Panc1 (cell line): ENCODE measurements around the gene MCM7. TPM values are rescaled to one million over a fixed set of nuclear protein-coding genes. Genes with fewer than 3 reads are reported as not detected.

ENCODE experiments used
- ATAC-seq: fragments of 200-7000 bp; cut with Tn5 transposase; 2 replicates; pipeline ENCODE4 v1.9.1; 2020; ENCODE audit warnings: mild to moderate bottlenecking, moderate library complexity
- BruUV-seq: library from RNA; stranded (reverse); fragments of 400-500 nt; replicated peaks from 2 replicates; lab custom pipeline; 2021; lab: Mats Ljungman, UMichigan
- CTCF ChIA-PET: fragments of 300-600 bp; sonication (Branson Sonifier 250); formaldehyde crosslinking; loops from one replicate; lab custom pipeline; 2022; ENCODE audit warnings: antibody characterized with exemption; lab: Charles Lee
- POLR2A ChIA-PET: fragments of 300-600 bp; sonication (Branson Sonifier 250); formaldehyde crosslinking; loops from one replicate; lab custom pipeline; 2022; ENCODE audit warnings: antibody characterized with exemption; lab: Charles Lee
- DNase-seq: peaks from one replicate; pipeline ENCODE4 v3.0.0-alpha.2; 2010; ENCODE audit warnings: low read depth, low spot score
- H3K27ac ChIP-seq: 2 replicates; pipeline ENCODE4 v1.5.1; 2011; ENCODE audit warnings: mild to moderate bottlenecking, low read length, inconsistent platforms
- H3K27me3 ChIP-seq: fragments of 200-500 bp; sonication (Bioruptor generic); 2 replicates; pipeline ENCODE4 v1.6.0; 2014; ENCODE audit warnings: low read length, inconsistent platforms; ENCODE audit not compliant: control insufficient read depth, insufficient read depth
- H3K36me3 ChIP-seq: fragments of 200-500 bp; sonication (Bioruptor generic); 2 replicates; pipeline ENCODE4 v1.5.1; 2014; ENCODE audit warnings: inconsistent platforms, mild to moderate bottlenecking, low read length, moderate library complexity; ENCODE audit not compliant: control insufficient read depth, insufficient read depth
- H3K4me1 ChIP-seq: 2 replicates; pipeline ENCODE4 v1.5.1; 2011; ENCODE audit warnings: inconsistent platforms, mild to moderate bottlenecking, low read length, moderate library complexity; ENCODE audit not compliant: control insufficient read depth, insufficient read depth
- H3K4me3 ChIP-seq, 2 experiments: 2 replicates each; pipeline ENCODE4 v1.5.1; 2011 to 2012; ENCODE audit warnings: low read depth in 2 of 2, low read length in 2 of 2, mild to moderate bottlenecking in 2 of 2, inconsistent platforms in 1 of 2, moderate library complexity in 1 of 2
- H3K9me3 ChIP-seq: fragments of 200-500 bp; sonication (Bioruptor generic); 2 replicates; pipeline ENCODE4 v1.5.1; 2014; ENCODE audit warnings: low read depth, mild to moderate bottlenecking, inconsistent platforms, low read length, moderate library complexity; ENCODE audit not compliant: control insufficient read depth, insufficient read depth
- POLR2AphosphoS5 ChIP-seq: IDR thresholded peaks from 2 replicates; pipeline ENCODE4 v1.6.1; 2012; ENCODE audit warnings: mild to moderate bottlenecking, low read depth, low read length, moderate library complexity
- SIN3A ChIP-seq: IDR thresholded peaks from 2 replicates; pipeline ENCODE4 v1.6.1; 2012; ENCODE audit warnings: low read depth, mild to moderate bottlenecking, low read length, moderate library complexity, borderline replicate concordance; ENCODE audit not compliant: insufficient read depth
- TCF7L2 ChIP-seq: IDR thresholded peaks from 2 replicates; pipeline ENCODE4 v1.6.1; 2011; ENCODE audit warnings: mild to moderate bottlenecking, low read depth, low read length, inconsistent platforms
- in situ Hi-C: cut with HindIII; loops from 2 replicates; pipeline ENCODE4 v1.10.0; 2016; ENCODE audit warnings: low sequenced_read_pairs, low pct_unique_long_range_greater_than_20kb
- intact Hi-C: fragments of 100-400 bp; cut with micrococcal nuclease; formaldehyde crosslinking; loops from one replicate; pipeline ENCODE4 v1.10.0; 2022; ENCODE audit not compliant: unreplicated experiment
- total RNA-seq: library from RNA; stranded (reverse); gene quantifications from one replicate; pipeline ENCODE4 v1.2.1, GENCODE V29; 2021; ENCODE audit not compliant: unreplicated experiment
- TF ChIP-seq, protein P1 (sequence below): fragments of 450-650 bp; IDR thresholded peaks from 2 replicates; pipeline ENCODE4 v1.5.1; 2017; ENCODE audit warnings: mild to moderate bottlenecking
- TF ChIP-seq, protein P2 (sequence below), 2 experiments: IDR thresholded peaks; 2 replicates each; pipeline ENCODE4 v1.6.1; 2011 to 2012; ENCODE audit warnings: low read depth in 2 of 2, control low read depth in 1 of 2, low read length in 1 of 2, mild to moderate bottlenecking in 1 of 2, moderate library complexity in 1 of 2; ENCODE audit not compliant: insufficient read depth in 1 of 2

The MCM7 gene
- total RNA-seq, 1 experiment from 2014 or later = 258 TPM

GRCh38 chr7:100080907-100081534, 20.2 kb downstream of the MCM7 start:
- H3K36me3 ChIP-seq = peaks cover 12% of the 10 kb centered on the region
- H3K27ac ChIP-seq = peak overlapping the region; percentile 91
- intact Hi-C loops = loop anchor here (10.0 kb wide), 1 partner anchor 86 kb away; no protein-coding TSS in a partner anchor
- peaks cover 9% of the 10 kb centered on the region for H3K4me1 ChIP-seq
- peaks cover 10% of the 10 kb centered on the region; the same call in 1 of the 2 replicates for H3K9me3 ChIP-seq
- CTCF ChIA-PET = no interaction called here
- ATAC-seq (peak; percentile 6), DNase-seq (no peak)
- peak overlapping the region; percentile 76 to 99 for H3K4me3 ChIP-seq
- in situ Hi-C loops = no loop called here
- TF ChIP-seq TCF7L2 (no peak), POLR2AphosphoS5 (no peak)
- TF ChIP-seq, protein P1, sequence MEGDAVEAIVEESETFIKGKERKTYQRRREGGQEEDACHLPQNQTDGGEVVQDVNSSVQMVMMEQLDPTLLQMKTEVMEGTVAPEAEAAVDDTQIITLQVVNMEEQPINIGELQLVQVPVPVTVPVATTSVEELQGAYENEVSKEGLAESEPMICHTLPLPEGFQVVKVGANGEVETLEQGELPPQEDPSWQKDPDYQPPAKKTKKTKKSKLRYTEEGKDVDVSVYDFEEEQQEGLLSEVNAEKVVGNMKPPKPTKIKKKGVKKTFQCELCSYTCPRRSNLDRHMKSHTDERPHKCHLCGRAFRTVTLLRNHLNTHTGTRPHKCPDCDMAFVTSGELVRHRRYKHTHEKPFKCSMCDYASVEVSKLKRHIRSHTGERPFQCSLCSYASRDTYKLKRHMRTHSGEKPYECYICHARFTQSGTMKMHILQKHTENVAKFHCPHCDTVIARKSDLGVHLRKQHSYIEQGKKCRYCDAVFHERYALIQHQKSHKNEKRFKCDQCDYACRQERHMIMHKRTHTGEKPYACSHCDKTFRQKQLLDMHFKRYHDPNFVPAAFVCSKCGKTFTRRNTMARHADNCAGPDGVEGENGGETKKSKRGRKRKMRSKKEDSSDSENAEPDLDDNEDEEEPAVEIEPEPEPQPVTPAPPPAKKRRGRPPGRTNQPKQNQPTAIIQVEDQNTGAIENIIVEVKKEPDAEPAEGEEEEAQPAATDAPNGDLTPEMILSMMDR = no peak
- no peaks in the 10 kb centered on the region for H3K27me3 ChIP-seq
- POLR2A ChIA-PET = interaction anchor here (0.7 kb wide), 1 partner anchor 11 kb away, joined by 5 read pairs; no protein-coding TSS in a partner anchor
- BruUV-seq = TSS peak; percentile 83

DNA sequence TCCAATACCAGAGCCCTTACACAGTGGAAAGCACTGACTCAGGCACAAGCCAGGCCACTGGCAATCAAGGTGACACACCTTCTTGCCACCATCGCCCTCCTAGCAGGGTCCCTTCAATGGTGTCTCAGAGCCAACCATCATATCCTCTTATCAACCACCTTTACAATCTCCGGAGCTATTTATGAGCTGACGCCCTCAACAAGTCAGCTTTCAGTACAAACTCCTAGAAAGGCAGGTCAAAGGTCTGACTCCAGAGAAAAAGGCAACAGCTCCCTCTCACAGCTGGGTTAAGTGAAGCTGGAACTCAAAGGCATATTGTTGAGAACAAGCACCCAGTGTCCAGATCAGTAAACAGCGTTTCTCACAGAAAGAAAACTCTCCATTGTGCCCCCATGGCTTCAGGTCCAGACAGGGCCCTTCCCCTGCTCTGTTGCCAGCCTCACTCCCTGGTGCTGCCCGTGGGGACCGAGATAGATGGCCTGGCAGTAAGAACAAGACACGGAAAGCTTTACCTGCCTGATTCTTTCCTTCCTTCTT, 22.1 kb downstream of the MCM7 start:
- in situ Hi-C loops = no loop called here
- Histone ChIP-seq H3K4me1 (peaks cover 6% of the 10 kb centered on the region), H3K36me3 (peaks cover 12% of the 10 kb centered on the region), H3K27ac (peak overlapping the region; percentile 25; the same call in 1 of the 2 replicates), H3K27me3 (no peaks in the 10 kb centered on the region), H3K9me3 (peaks cover 24% of the 10 kb centered on the region; the same call in 1 of the 2 replicates), H3K4me3 (no peak overlapping the region)
- ATAC-seq (no peak), DNase-seq (no peak)
- POLR2A ChIA-PET = no interaction called here
- TF ChIP-seq, protein P1 = no peak
- no peak for TF ChIP-seq POLR2AphosphoS5
- TF ChIP-seq SIN3A = no peak
- no peak for TF ChIP-seq TCF7L2
- TF ChIP-seq, protein P2, sequence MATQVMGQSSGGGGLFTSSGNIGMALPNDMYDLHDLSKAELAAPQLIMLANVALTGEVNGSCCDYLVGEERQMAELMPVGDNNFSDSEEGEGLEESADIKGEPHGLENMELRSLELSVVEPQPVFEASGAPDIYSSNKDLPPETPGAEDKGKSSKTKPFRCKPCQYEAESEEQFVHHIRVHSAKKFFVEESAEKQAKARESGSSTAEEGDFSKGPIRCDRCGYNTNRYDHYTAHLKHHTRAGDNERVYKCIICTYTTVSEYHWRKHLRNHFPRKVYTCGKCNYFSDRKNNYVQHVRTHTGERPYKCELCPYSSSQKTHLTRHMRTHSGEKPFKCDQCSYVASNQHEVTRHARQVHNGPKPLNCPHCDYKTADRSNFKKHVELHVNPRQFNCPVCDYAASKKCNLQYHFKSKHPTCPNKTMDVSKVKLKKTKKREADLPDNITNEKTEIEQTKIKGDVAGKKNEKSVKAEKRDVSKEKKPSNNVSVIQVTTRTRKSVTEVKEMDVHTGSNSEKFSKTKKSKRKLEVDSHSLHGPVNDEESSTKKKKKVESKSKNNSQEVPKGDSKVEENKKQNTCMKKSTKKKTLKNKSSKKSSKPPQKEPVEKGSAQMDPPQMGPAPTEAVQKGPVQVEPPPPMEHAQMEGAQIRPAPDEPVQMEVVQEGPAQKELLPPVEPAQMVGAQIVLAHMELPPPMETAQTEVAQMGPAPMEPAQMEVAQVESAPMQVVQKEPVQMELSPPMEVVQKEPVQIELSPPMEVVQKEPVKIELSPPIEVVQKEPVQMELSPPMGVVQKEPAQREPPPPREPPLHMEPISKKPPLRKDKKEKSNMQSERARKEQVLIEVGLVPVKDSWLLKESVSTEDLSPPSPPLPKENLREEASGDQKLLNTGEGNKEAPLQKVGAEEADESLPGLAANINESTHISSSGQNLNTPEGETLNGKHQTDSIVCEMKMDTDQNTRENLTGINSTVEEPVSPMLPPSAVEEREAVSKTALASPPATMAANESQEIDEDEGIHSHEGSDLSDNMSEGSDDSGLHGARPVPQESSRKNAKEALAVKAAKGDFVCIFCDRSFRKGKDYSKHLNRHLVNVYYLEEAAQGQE (IDR thresholded peaks at IDR 0.05; ENCODE audit: insufficient read depth in 1 of 2, low read depth in 2 of 2, low read length in 1 of 2) = no peak
- no TSS peak for BruUV-seq
- CTCF ChIA-PET = no interaction called here
- intact Hi-C loops = no loop called here
